ENCODE results near the gene SLC26A2. TPM values are rescaled to one million over a fixed set of nuclear protein-coding genes. Genes with fewer than 3 reads are reported as not detected.

Gene SLC26A2
- total and polyA plus RNA-seq, 10 of the 15 experiments (the other 5 are each of a cell fraction or from before 2014, with no cell fraction given) = 1.7 to 6.4 (median 4.2) TPM

DNA sequence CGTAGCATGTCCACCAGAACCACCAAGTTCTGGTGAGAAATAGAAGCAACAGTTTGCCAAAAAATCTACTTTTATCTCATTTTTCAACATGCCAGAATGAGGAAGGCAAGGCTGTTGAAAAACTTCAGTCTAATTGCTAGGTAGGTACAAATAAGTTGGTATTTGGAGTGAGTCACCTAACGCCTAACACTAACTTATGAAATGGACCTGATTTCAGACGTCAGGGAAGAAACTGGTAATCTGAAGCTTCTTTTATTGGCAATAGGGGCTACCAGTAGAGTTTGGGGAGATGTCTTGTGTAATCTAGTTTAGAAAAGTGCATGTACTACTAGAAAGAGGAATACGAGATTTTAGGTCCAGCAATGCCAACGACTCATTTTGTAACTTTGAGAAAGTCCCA is 11.6 kb upstream of the SLC26A2 start:
- no peak for DNase-seq (ENCODE audit: low read depth, low spot score)
- in situ Hi-C loops (cut with MboI) (no loop called here), intact Hi-C loops (cut with micrococcal nuclease; ENCODE audit: unreplicated experiment) (no loop called here)
- no peaks in the 10 kb centered on the region for H3K79me2 ChIP-seq (ENCODE audit: control insufficient read depth, insufficient read depth, low read length)
- H3K27ac ChIP-seq (ENCODE audit: control insufficient read depth, insufficient read depth) = no peak overlapping the region
- no peaks in the 10 kb centered on the region; a peak in 2 of 4 replicates for H3K27me3 ChIP-seq (replicated peaks in 1 of 2; ENCODE audit: control insufficient read depth in 2 of 2, insufficient read depth in 2 of 2, low read length in 1 of 2)
- ChIA-PET SMC1A (ENCODE audit: uncharacterized antibody, unreplicated experiment) (interaction anchor here (1.0 kb wide), 1 partner anchor 10 kb away, joined by 3 read pairs; no protein-coding TSS in a partner anchor), POLR2A (no interaction called here), RAD21 (ENCODE audit: unreplicated experiment) (no interaction called here), CTCF (interaction anchor here (0.8 to 1.8 kb wide), 5 partner anchors 9 to 118 kb away, joined by 3 to 6 read pairs (median 3); no protein-coding TSS in a partner anchor)
- H2AFZ ChIP-seq (ENCODE audit: control insufficient read depth, low read depth, low read length) = no peak overlapping the region
- no peak overlapping the region for H3K9ac ChIP-seq (ENCODE audit: control insufficient read depth, insufficient read depth, low read length)
- no peaks in the 10 kb centered on the region for H4K20me1 ChIP-seq (ENCODE audit: control insufficient read depth, insufficient read depth)
- no peak for FAIRE-seq
- no peaks in the 10 kb centered on the region for H3K4me1 ChIP-seq (ENCODE audit: control insufficient read depth, insufficient read depth, low read length)
- no peaks in the 10 kb centered on the region for H3K9me3 ChIP-seq (replicated peaks; ENCODE audit: control insufficient read depth, insufficient read depth, low read length)
- H3K4me3 ChIP-seq = no peak overlapping the region
- no peaks in the 10 kb centered on the region for H3K36me3 ChIP-seq (ENCODE audit: control insufficient read depth in 2 of 2, insufficient read depth in 2 of 2, low read length in 1 of 2)
- WGBS (ENCODE audit: insufficient coverage, insufficient replicate concordance, low lambda C conversion rate, missing lambda C conversion rate) = 30% methylated on average over 5 of the region's 5 CpGs
- H3K4me2 ChIP-seq (ENCODE audit: control insufficient read depth, insufficient read depth) = no peak overlapping the region
- ATAC-seq = no peak
- no TSS peak for BruUV-seq (replicated peaks)
- TF ChIP-seq ZNF274 (IDR thresholded peaks at IDR 0.05; ENCODE audit: insufficient read depth, insufficient read length) = no peak
- TF ChIP-seq, protein P1, sequence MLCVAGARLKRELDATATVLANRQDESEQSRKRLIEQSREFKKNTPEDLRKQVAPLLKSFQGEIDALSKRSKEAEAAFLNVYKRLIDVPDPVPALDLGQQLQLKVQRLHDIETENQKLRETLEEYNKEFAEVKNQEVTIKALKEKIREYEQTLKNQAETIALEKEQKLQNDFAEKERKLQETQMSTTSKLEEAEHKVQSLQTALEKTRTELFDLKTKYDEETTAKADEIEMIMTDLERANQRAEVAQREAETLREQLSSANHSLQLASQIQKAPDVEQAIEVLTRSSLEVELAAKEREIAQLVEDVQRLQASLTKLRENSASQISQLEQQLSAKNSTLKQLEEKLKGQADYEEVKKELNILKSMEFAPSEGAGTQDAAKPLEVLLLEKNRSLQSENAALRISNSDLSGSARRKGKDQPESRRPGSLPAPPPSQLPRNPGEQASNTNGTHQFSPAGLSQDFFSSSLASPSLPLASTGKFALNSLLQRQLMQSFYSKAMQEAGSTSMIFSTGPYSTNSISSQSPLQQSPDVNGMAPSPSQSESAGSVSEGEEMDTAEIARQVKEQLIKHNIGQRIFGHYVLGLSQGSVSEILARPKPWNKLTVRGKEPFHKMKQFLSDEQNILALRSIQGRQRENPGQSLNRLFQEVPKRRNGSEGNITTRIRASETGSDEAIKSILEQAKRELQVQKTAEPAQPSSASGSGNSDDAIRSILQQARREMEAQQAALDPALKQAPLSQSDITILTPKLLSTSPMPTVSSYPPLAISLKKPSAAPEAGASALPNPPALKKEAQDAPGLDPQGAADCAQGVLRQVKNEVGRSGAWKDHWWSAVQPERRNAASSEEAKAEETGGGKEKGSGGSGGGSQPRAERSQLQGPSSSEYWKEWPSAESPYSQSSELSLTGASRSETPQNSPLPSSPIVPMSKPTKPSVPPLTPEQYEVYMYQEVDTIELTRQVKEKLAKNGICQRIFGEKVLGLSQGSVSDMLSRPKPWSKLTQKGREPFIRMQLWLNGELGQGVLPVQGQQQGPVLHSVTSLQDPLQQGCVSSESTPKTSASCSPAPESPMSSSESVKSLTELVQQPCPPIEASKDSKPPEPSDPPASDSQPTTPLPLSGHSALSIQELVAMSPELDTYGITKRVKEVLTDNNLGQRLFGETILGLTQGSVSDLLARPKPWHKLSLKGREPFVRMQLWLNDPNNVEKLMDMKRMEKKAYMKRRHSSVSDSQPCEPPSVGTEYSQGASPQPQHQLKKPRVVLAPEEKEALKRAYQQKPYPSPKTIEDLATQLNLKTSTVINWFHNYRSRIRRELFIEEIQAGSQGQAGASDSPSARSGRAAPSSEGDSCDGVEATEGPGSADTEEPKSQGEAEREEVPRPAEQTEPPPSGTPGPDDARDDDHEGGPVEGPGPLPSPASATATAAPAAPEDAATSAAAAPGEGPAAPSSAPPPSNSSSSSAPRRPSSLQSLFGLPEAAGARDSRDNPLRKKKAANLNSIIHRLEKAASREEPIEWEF (IDR thresholded peaks at IDR 0.05; ENCODE audit: insufficient replicate concordance, low read depth, low read length) = no peak
- no peak for TF ChIP-seq HDAC6 (IDR thresholded peaks at IDR 0.05; ENCODE audit: unreplicated experiment)
- no peak for TF ChIP-seq YY1 (IDR thresholded peaks at IDR 0.05; ENCODE audit: low read depth, low read length)
- TF ChIP-seq, protein P2, sequence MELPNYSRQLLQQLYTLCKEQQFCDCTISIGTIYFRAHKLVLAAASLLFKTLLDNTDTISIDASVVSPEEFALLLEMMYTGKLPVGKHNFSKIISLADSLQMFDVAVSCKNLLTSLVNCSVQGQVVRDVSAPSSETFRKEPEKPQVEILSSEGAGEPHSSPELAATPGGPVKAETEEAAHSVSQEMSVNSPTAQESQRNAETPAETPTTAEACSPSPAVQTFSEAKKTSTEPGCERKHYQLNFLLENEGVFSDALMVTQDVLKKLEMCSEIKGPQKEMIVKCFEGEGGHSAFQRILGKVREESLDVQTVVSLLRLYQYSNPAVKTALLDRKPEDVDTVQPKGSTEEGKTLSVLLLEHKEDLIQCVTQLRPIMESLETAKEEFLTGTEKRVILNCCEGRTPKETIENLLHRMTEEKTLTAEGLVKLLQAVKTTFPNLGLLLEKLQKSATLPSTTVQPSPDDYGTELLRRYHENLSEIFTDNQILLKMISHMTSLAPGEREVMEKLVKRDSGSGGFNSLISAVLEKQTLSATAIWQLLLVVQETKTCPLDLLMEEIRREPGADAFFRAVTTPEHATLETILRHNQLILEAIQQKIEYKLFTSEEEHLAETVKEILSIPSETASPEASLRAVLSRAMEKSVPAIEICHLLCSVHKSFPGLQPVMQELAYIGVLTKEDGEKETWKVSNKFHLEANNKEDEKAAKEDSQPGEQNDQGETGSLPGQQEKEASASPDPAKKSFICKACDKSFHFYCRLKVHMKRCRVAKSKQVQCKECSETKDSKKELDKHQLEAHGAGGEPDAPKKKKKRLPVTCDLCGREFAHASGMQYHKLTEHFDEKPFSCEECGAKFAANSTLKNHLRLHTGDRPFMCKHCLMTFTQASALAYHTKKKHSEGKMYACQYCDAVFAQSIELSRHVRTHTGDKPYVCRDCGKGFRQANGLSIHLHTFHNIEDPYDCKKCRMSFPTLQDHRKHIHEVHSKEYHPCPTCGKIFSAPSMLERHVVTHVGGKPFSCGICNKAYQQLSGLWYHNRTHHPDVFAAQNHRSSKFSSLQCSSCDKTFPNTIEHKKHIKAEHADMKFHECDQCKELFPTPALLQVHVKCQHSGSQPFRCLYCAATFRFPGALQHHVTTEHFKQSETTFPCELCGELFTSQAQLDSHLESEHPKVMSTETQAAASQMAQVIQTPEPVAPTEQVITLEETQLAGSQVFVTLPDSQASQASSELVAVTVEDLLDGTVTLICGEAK (IDR thresholded peaks at IDR 0.05; ENCODE audit: borderline replicate concordance) = no peak
- no peak for TF ChIP-seq NFXL1 (IDR thresholded peaks at IDR 0.05; ENCODE audit: borderline replicate concordance)
- no peak for TF ChIP-seq JUND (IDR thresholded peaks at IDR 0.05; ENCODE audit: low read depth, low read length)
- TF ChIP-seq ETV6 (conservative IDR thresholded peaks at IDR 0.05 in 1 of 2, IDR thresholded peaks at IDR 0.05 in 1 of 2; ENCODE audit: borderline replicate concordance in 1 of 2, low read depth in 1 of 2) = no peak
- TF ChIP-seq SIN3A (IDR thresholded peaks at IDR 0.05; ENCODE audit: low read depth, low read length) = no peak
- TF ChIP-seq, protein P3, sequence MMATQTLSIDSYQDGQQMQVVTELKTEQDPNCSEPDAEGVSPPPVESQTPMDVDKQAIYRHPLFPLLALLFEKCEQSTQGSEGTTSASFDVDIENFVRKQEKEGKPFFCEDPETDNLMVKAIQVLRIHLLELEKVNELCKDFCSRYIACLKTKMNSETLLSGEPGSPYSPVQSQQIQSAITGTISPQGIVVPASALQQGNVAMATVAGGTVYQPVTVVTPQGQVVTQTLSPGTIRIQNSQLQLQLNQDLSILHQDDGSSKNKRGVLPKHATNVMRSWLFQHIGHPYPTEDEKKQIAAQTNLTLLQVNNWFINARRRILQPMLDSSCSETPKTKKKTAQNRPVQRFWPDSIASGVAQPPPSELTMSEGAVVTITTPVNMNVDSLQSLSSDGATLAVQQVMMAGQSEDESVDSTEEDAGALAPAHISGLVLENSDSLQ (IDR thresholded peaks at IDR 0.05) = no peak
- TF ChIP-seq, protein P4, sequence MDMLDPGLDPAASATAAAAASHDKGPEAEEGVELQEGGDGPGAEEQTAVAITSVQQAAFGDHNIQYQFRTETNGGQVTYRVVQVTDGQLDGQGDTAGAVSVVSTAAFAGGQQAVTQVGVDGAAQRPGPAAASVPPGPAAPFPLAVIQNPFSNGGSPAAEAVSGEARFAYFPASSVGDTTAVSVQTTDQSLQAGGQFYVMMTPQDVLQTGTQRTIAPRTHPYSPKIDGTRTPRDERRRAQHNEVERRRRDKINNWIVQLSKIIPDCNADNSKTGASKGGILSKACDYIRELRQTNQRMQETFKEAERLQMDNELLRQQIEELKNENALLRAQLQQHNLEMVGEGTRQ (IDR thresholded peaks at IDR 0.05; ENCODE audit: borderline replicate concordance, low read depth, low read length) = no peak
- TF ChIP-seq RFX5 (IDR thresholded peaks at IDR 0.05; ENCODE audit: low read depth, low read length) = no peak
- no peak for TF ChIP-seq FOXM1 (IDR thresholded peaks at IDR 0.05; ENCODE audit: low read depth, low read length)
